ENCODE data around the gene PUM1.

Gene PUM1

GRCh38 chr1:31020007-31020790, 45.3 kb downstream of the PUM1 start:
- H2BK5ac ChIP-seq (ENCODE audit: low read depth, low read length, poor library complexity), result no peak overlapping the region
- no peak overlapping the region for H2BK120ac ChIP-seq (ENCODE audit: insufficient read depth, low read length, poor library complexity)
- H4K12ac ChIP-seq (ENCODE audit: low read depth, low read length), result no peak overlapping the region
- no peak overlapping the region for H3K9ac ChIP-seq (ENCODE audit: low read length)
- no peak overlapping the region for H2AK5ac ChIP-seq (ENCODE audit: low read length)
- no peak overlapping the region for H2BK12ac ChIP-seq (ENCODE audit: low read length)
- peaks cover 8% of the 10 kb centered on the region in 2 experiments for H3K36me3 ChIP-seq (ENCODE audit: control insufficient read depth in 1 of 2, insufficient read depth in 2 of 2, low read length in 2 of 2)
- H3K27me3 ChIP-seq (ENCODE audit: insufficient read depth, low read length), result no peaks in the 10 kb centered on the region
- H3K4ac ChIP-seq (ENCODE audit: low read depth, low read length), result peak overlapping the region; percentile 93
- H3K4me1 ChIP-seq (ENCODE audit: control insufficient read depth in 1 of 2, insufficient read depth in 2 of 2, low read length in 2 of 2), result peaks cover 0 to 2% of the 10 kb centered on the region in 2 experiments
- DNase-seq, result no peak
- H3K18ac ChIP-seq (ENCODE audit: low read length), result no peak overlapping the region
- H3K14ac ChIP-seq (ENCODE audit: low read length), result no peak overlapping the region
- no peak overlapping the region for H3K23ac ChIP-seq (ENCODE audit: low read length)
- no peak overlapping the region for H4K91ac ChIP-seq (ENCODE audit: low read depth, low read length)
- no peaks in the 10 kb centered on the region for H3K79me1 ChIP-seq (ENCODE audit: low read length)
- no peaks in the 10 kb centered on the region for H3K9me3 ChIP-seq (ENCODE audit: insufficient read depth, low read depth, low read length)
- no peak overlapping the region for H4K8ac ChIP-seq (ENCODE audit: low read depth, low read length)
- no peak overlapping the region for H2AFZ ChIP-seq (ENCODE audit: insufficient read depth, low read length, poor library complexity)
- H3K79me2 ChIP-seq (ENCODE audit: control insufficient read depth, insufficient read depth, low read length, poor library complexity), result peaks cover 15% of the 10 kb centered on the region
- no peak overlapping the region for H3K4me2 ChIP-seq (ENCODE audit: low read length)
- WGBS (ENCODE audit: extremely low coverage, insufficient coverage, insufficient read length), result no CpG with 5 or more reads among the region's 3 CpGs
- H3K27ac ChIP-seq (ENCODE audit: low read depth, low read length), result no peak overlapping the region
- no peak overlapping the region for H3K4me3 ChIP-seq (ENCODE audit: low read depth, low read length)

DNA sequence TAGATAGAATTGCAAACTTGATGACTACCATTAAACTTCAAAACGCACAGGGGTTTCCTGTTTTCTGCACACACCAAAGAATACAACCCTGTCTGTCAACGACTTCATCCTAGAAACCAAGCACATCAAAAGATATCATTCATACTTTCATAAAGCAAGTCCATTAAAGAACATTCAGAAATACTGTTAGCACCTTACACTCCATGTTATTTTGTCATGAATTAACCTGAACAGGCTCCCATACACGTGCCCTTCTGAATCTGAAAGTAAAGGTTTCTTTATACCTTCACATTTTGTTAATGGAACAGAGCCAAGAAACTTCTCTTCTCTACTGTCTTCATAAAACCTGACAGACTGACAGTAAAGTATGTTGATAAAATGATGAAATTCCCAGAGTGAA, 46.1 kb downstream of the PUM1 start:
- H3K14ac ChIP-seq (ENCODE audit: low read length), result no peak overlapping the region
- H3K4ac ChIP-seq (ENCODE audit: low read depth, low read length), result peak overlapping the region; percentile 58
- H2BK120ac ChIP-seq (ENCODE audit: insufficient read depth, low read length, poor library complexity), result no peak overlapping the region
- H3K79me1 ChIP-seq (ENCODE audit: low read length), result no peaks in the 10 kb centered on the region
- H3K27me3 ChIP-seq (ENCODE audit: insufficient read depth, low read length), result no peaks in the 10 kb centered on the region
- H2BK12ac ChIP-seq (ENCODE audit: low read length), result no peak overlapping the region
- H3K36me3 ChIP-seq (ENCODE audit: control insufficient read depth in 1 of 2, insufficient read depth in 2 of 2, low read length in 2 of 2), result peaks cover 8% of the 10 kb centered on the region in 2 experiments
- no peak overlapping the region for H4K91ac ChIP-seq (ENCODE audit: low read depth, low read length)
- no CpG with 5 or more reads among the region's 3 CpGs for WGBS (ENCODE audit: extremely low coverage, insufficient coverage, insufficient read length)
- no peak overlapping the region for H2AFZ ChIP-seq (ENCODE audit: insufficient read depth, low read length, poor library complexity)
- no peak overlapping the region for H3K23ac ChIP-seq (ENCODE audit: low read length)
- peaks cover 15% of the 10 kb centered on the region for H3K79me2 ChIP-seq (ENCODE audit: control insufficient read depth, insufficient read depth, low read length, poor library complexity)
- no peak overlapping the region for H4K8ac ChIP-seq (ENCODE audit: low read depth, low read length)
- H2AK5ac ChIP-seq (ENCODE audit: low read length), result no peak overlapping the region
- no peak overlapping the region for H3K18ac ChIP-seq (ENCODE audit: low read length)
- no peaks in the 10 kb centered on the region for H3K9me3 ChIP-seq (ENCODE audit: insufficient read depth, low read depth, low read length)
- H3K9ac ChIP-seq (ENCODE audit: low read length), result no peak overlapping the region
- no peak overlapping the region for H2BK5ac ChIP-seq (ENCODE audit: low read depth, low read length, poor library complexity)
- H3K27ac ChIP-seq (ENCODE audit: low read depth, low read length), result no peak overlapping the region
- H3K4me3 ChIP-seq (ENCODE audit: low read depth, low read length), result no peak overlapping the region
- H4K12ac ChIP-seq (ENCODE audit: low read depth, low read length), result no peak overlapping the region
- peaks cover 0 to 2% of the 10 kb centered on the region in 2 experiments for H3K4me1 ChIP-seq (ENCODE audit: control insufficient read depth in 1 of 2, insufficient read depth in 2 of 2, low read length in 2 of 2)
- DNase-seq, result no peak
- no peak overlapping the region for H3K4me2 ChIP-seq (ENCODE audit: low read length)

GRCh38 chr1:31016868-31017267, 48.6 kb downstream of the PUM1 start:
- Histone ChIP-seq H2AK5ac (ENCODE audit: low read length) (no peak overlapping the region), H3K14ac (ENCODE audit: low read length) (no peak overlapping the region), H3K4me3 (ENCODE audit: low read depth, low read length) (no peak overlapping the region), H3K4me1 (ENCODE audit: control insufficient read depth in 1 of 2, insufficient read depth in 2 of 2, low read length in 2 of 2) (peaks cover 0 to 2% of the 10 kb centered on the region in 2 experiments), H2AFZ (ENCODE audit: insufficient read depth, low read length, poor library complexity) (no peak overlapping the region), H3K36me3 (ENCODE audit: control insufficient read depth in 1 of 2, insufficient read depth in 2 of 2, low read length in 2 of 2) (peaks cover 4 to 5% of the 10 kb centered on the region in 2 experiments), H2BK5ac (ENCODE audit: low read depth, low read length, poor library complexity) (no peak overlapping the region), H3K79me2 (ENCODE audit: control insufficient read depth, insufficient read depth, low read length, poor library complexity) (peaks cover 12% of the 10 kb centered on the region), H4K12ac (ENCODE audit: low read depth, low read length) (no peak overlapping the region), H4K91ac (ENCODE audit: low read depth, low read length) (no peak overlapping the region), H3K4me2 (ENCODE audit: low read length) (no peak overlapping the region), H3K4ac (ENCODE audit: low read depth, low read length) (no peak overlapping the region), H3K79me1 (ENCODE audit: low read length) (no peaks in the 10 kb centered on the region), H3K27ac (ENCODE audit: low read depth, low read length) (no peak overlapping the region), H4K8ac (ENCODE audit: low read depth, low read length) (no peak overlapping the region), H3K18ac (ENCODE audit: low read length) (no peak overlapping the region), H2BK12ac (ENCODE audit: low read length) (no peak overlapping the region), H3K27me3 (ENCODE audit: insufficient read depth, low read length) (no peaks in the 10 kb centered on the region), H2BK120ac (ENCODE audit: insufficient read depth, low read length, poor library complexity) (no peak overlapping the region), H3K23ac (ENCODE audit: low read length) (no peak overlapping the region), H3K9me3 (ENCODE audit: insufficient read depth, low read depth, low read length) (no peaks in the 10 kb centered on the region), H3K9ac (ENCODE audit: low read length) (no peak overlapping the region)
- no CpG with 5 or more reads among the region's 3 CpGs for WGBS (ENCODE audit: extremely low coverage, insufficient coverage, insufficient read length)
- peak in 1 of 2 donors; percentile 20 for DNase-seq

DNA sequence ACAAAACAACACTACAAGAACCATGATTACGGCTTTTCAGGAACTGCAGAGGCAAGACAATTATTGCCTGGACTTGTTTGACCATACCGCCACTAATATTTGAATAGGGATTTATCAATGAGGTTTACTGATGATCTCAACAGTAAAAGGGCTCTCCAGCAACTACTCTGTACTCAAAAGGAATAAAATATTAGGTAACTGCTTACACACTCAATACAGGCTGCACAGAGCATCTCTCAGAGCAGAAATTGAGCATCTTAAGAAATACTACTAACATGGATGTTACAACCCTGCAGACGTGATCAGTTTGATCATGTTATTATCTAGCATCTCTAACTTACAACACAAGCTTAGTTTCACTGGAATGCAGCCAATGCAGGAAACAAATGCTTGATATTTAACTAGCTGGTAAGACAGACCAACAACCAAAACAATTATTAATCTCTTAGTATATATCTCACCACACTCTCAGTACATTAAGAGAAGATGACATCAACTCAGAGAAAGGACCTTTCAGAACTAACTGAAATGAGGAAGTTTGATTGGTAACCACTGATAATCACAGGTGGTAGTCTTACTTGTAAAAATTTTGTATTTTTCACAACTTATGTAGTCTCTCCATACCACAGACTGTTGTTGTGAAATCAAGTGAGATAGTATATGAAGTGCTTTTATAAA, 52.2 kb downstream of the PUM1 start:
- no peak overlapping the region for H3K9ac ChIP-seq (ENCODE audit: low read length)
- H3K36me3 ChIP-seq (ENCODE audit: control insufficient read depth in 1 of 2, insufficient read depth in 2 of 2, low read length in 2 of 2), result peaks cover 0 to 2% of the 10 kb centered on the region in 2 experiments
- no peak overlapping the region for H3K14ac ChIP-seq (ENCODE audit: low read length)
- no peak overlapping the region for H4K8ac ChIP-seq (ENCODE audit: low read depth, low read length)
- H3K4me3 ChIP-seq (ENCODE audit: low read depth, low read length), result no peak overlapping the region
- H4K12ac ChIP-seq (ENCODE audit: low read depth, low read length), result no peak overlapping the region
- DNase-seq, result peak in 1 of 2 donors; percentile 30
- no peaks in the 10 kb centered on the region for H3K27me3 ChIP-seq (ENCODE audit: insufficient read depth, low read length)
- no peak overlapping the region for H2BK5ac ChIP-seq (ENCODE audit: low read depth, low read length, poor library complexity)
- no peaks in the 10 kb centered on the region for H3K9me3 ChIP-seq (ENCODE audit: insufficient read depth, low read depth, low read length)
- no peak overlapping the region for H2AFZ ChIP-seq (ENCODE audit: insufficient read depth, low read length, poor library complexity)
- no CpG with 5 or more reads among the region's 3 CpGs for WGBS (ENCODE audit: extremely low coverage, insufficient coverage, insufficient read length)
- H3K4ac ChIP-seq (ENCODE audit: low read depth, low read length), result peak overlapping the region; percentile 67
- no peak overlapping the region for H3K27ac ChIP-seq (ENCODE audit: low read depth, low read length)
- H3K18ac ChIP-seq (ENCODE audit: low read length), result no peak overlapping the region
- peaks cover 8 to 11% of the 10 kb centered on the region in 2 experiments for H3K4me1 ChIP-seq (ENCODE audit: control insufficient read depth in 1 of 2, insufficient read depth in 2 of 2, low read length in 2 of 2)
- no peak overlapping the region for H2BK12ac ChIP-seq (ENCODE audit: low read length)
- H3K79me1 ChIP-seq (ENCODE audit: low read length), result no peaks in the 10 kb centered on the region
- no peak overlapping the region for H2BK120ac ChIP-seq (ENCODE audit: insufficient read depth, low read length, poor library complexity)
- no peak overlapping the region for H4K91ac ChIP-seq (ENCODE audit: low read depth, low read length)
- H3K23ac ChIP-seq (ENCODE audit: low read length), result no peak overlapping the region
- no peak overlapping the region for H2AK5ac ChIP-seq (ENCODE audit: low read length)
- H3K79me2 ChIP-seq (ENCODE audit: control insufficient read depth, insufficient read depth, low read length, poor library complexity), result peaks cover 12% of the 10 kb centered on the region
- no peak overlapping the region for H3K4me2 ChIP-seq (ENCODE audit: low read length)

Measured in trophoblast cell (in vitro differentiated cells and primary cell).